ENCODE results near the gene AUTS2. TPM values are rescaled to one million over a fixed set of nuclear protein-coding genes. Genes with fewer than 3 reads are reported as not detected.

Gene AUTS2
- total RNA-seq, 1 experiment from 2014 or later = 256 TPM

DNA sequence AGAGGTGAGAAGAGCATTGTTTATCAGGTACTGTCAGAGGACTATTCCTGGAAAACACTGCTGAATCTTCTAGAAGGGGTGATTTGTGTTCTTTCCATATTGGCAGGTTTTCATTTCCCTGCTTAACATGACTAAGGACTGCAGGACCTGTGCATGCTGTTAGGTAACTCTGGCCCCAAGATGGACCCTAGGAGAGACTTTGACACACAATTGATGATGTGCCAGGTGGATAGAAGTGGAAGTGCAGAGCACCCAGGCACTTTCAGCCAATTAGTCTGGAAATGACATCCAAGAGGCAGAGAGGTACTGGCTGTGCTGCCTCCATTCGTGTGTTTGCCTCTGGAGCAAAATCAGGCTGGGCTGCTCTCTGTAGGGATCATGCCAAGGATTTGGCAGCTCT, 1037.4 kb downstream of the AUTS2 start:
- no peak overlapping the region for H3T11ph ChIP-seq (ENCODE audit: low read length)
- H3K14ac ChIP-seq (ENCODE audit: insufficient read depth, low read length) = no peak overlapping the region
- no peaks in the 10 kb centered on the region for H3K79me1 ChIP-seq (ENCODE audit: insufficient read depth, low read depth, low read length, poor library complexity, severe bottlenecking)
- no peak overlapping the region for H3K18ac ChIP-seq (ENCODE audit: insufficient read length, low read depth, low read length)
- H3K27me3 ChIP-seq (ENCODE audit: insufficient read depth, low read length) = no peaks in the 10 kb centered on the region; the same call in 1 of the 2 replicates
- H3K56ac ChIP-seq (ENCODE audit: insufficient read length, low read depth, low read length) = no peak overlapping the region
- H3K23ac ChIP-seq (ENCODE audit: insufficient read length, low read depth, low read length) = no peak overlapping the region
- H2AFZ ChIP-seq (ENCODE audit: low read length) = no peak overlapping the region
- H4K20me1 ChIP-seq (ENCODE audit: control insufficient read depth, insufficient read depth, insufficient read length) = no peaks in the 10 kb centered on the region
- no peak overlapping the region for H3K27ac ChIP-seq (ENCODE audit: insufficient read length, low read depth, low read length)
- no peak overlapping the region for H3K4ac ChIP-seq (ENCODE audit: low read depth, low read length)
- DNase-seq = no peak
- no peaks in the 10 kb centered on the region for H3K23me2 ChIP-seq (ENCODE audit: insufficient read length, low read depth, low read length, poor library complexity, severe bottlenecking)
- H3K79me2 ChIP-seq (ENCODE audit: insufficient read depth, low read length) = no peaks in the 10 kb centered on the region
- H3K9ac ChIP-seq (ENCODE audit: extremely low read depth, insufficient read length, low read length) = no peak overlapping the region
- H3K4me1 ChIP-seq (ENCODE audit: insufficient read depth, low read length) = peaks cover 8% of the 10 kb centered on the region
- no peak overlapping the region for H3K4me3 Mint-ChIP-seq
- TF ChIP-seq, protein P1, sequence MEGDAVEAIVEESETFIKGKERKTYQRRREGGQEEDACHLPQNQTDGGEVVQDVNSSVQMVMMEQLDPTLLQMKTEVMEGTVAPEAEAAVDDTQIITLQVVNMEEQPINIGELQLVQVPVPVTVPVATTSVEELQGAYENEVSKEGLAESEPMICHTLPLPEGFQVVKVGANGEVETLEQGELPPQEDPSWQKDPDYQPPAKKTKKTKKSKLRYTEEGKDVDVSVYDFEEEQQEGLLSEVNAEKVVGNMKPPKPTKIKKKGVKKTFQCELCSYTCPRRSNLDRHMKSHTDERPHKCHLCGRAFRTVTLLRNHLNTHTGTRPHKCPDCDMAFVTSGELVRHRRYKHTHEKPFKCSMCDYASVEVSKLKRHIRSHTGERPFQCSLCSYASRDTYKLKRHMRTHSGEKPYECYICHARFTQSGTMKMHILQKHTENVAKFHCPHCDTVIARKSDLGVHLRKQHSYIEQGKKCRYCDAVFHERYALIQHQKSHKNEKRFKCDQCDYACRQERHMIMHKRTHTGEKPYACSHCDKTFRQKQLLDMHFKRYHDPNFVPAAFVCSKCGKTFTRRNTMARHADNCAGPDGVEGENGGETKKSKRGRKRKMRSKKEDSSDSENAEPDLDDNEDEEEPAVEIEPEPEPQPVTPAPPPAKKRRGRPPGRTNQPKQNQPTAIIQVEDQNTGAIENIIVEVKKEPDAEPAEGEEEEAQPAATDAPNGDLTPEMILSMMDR (conservative IDR thresholded peaks at IDR 0.05) = no peak
- no peak overlapping the region for H3K4me2 ChIP-seq (ENCODE audit: insufficient read depth, insufficient read length, low read length)
- no CpG with 5 or more reads among the region's 1 CpG for WGBS (ENCODE audit: extremely low coverage, insufficient read length, low lambda C conversion rate)
- H2BK5ac ChIP-seq (ENCODE audit: insufficient read length, low read length) = no peak overlapping the region
- no peak overlapping the region for H2BK120ac ChIP-seq (ENCODE audit: low read depth, low read length, poor library complexity, severe bottlenecking)
- no peak overlapping the region for H4K91ac ChIP-seq (ENCODE audit: insufficient read length, low read depth, low read length)
- H2AK5ac ChIP-seq (ENCODE audit: insufficient read length, low read length) = no peak overlapping the region
- H3K9me3 Mint-ChIP-seq = no peaks in the 10 kb centered on the region; a peak in 1 of 5 replicates
- H3K27me3 Mint-ChIP-seq (ENCODE audit: low read depth) = peaks cover 49% of the 10 kb centered on the region
- no peak overlapping the region for H4K5ac ChIP-seq (ENCODE audit: insufficient read length, low read depth, low read length)
- no peak overlapping the region for H2BK12ac ChIP-seq (ENCODE audit: insufficient read length, low read depth, low read length)
- peaks cover 62 to 65% of the 10 kb centered on the region in 2 experiments for H3K4me1 Mint-ChIP-seq
- H3K27ac Mint-ChIP-seq = no peak overlapping the region
- no peak overlapping the region for H2BK20ac ChIP-seq (ENCODE audit: low read depth, low read length, poor library complexity, severe bottlenecking)
- peaks cover 0 to 10% (median 3%) of the 10 kb centered on the region in 3 experiments; a peak in 3 of 7 replicates for H3K36me3 Mint-ChIP-seq (ENCODE audit: insufficient read depth in 1 of 3, low read depth in 3 of 3)
- no peaks in the 10 kb centered on the region for H3K9me3 ChIP-seq (ENCODE audit: control insufficient read depth, low read depth, low read length)
- H4K8ac ChIP-seq (replicated peaks; ENCODE audit: insufficient read length, low read depth, low read length) = no peak overlapping the region
- no peak overlapping the region for H2BK15ac ChIP-seq (ENCODE audit: low read depth, low read length)

Data from H9 (cell line).